ENCODE measurements around the gene BDNF. TPM values are rescaled to one million over a fixed set of nuclear protein-coding genes. Genes with fewer than 3 reads are reported as not detected.
"Not testable (repeated sequence)": the region's sequence is repeated elsewhere in the genome, so short reads cannot be mapped to it uniquely, and the experiment has no call there.

Gene BDNF
- total RNA-seq, result 1.5 TPM

- peak; percentile 42 for DNase-seq
Observed at GRCh38 chr11:27700351-27701301, at the start of gene BDNF. BDNF (minus strand) TSS chr11:27700455; CDS start chr11:27658564, 41,891 bp downstream.

DNA sequence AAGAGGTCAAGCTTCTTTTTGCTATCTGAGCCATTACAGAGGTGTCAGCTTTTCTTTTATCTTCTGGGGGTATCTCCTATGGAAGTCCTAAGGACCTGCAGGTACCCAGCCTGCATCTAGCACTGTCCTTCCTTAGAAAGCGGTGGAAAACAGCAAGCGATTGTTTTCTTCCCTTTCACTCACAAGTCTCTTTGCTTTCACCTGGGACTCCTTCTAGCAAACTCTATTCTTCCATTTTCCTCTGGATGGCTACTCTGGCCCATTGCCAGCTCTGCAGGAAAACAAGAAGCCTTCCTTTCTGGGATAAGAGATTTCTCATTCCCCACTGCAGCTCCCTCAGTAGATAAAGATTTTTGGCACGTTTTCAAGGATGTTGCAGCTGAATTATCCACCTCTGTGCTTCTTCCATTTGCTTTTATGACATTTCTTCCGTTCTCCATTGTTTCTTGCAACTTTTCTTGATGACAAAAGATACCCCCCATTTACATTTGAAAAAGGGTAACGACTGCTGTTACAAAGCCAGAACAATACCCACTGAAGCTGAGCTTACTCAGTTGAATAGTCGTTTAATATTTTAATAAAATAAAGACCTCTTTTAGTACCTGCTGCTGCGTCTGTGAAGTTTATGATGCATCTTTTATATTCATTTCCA lies 40.2 kb upstream of the BDNF start:
- DNase-seq, result no peak

DNA sequence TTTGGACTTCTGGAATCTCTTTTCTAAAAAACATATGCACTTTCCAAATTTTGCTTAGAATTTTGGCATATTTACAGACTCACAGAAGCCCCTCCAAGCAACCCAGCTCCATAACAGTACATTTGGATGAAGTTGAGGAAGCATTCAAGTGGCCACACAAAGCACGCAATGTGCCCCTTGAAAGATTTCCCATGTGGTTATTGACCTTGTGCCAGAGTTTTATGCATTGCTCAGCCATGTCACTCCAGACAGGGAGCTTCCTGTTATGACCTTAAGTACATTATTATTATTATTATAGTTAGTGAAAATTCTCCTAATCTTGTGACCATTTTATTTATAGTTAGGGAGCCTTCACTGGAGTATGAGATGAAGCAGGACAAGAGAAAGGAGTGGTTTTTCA lies 35.0 kb upstream of the BDNF start:
- no peak for DNase-seq

DNA sequence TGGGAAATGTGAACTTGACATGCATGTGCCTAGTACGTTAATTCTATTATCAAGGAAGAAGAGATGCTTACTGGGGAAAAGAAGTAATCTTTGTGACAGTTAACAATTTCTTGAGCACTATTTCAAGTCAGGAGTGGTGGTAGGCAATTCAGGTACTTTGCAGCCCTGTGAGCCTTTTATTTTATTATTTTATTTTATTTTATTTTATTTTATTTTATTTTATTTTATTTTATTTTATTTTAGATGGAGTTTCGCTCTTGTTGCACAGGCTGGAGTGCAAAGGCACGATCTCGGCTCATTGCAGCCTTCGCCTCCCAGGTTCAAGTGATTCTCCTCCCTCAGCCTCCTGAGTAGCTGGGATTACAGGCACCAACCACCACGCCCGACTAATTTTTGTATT lies 31.5 kb upstream of the BDNF start:
- not testable (repeated sequence) for DNase-seq

DNA sequence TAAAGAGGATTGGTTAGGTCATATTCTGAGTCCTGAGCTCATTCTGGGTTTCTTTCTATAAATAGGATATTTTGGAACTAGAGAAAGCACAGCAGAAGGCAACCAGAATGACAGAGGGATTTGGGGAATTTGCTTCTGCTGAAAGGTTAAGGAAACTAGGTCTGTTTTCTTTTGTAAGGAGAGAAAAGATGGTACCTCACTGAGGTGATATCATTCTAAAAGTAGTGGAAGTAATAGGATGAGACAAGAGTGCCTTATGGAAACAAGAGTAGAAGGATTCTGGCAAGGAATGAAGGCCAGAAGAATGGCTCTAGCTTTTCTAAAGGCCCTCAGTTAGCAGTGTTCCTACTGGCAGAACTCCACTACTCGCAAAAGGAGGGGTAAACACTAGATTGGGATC lies 26.7 kb upstream of the BDNF start:
- DNase-seq, result no peak

GRCh38 chr11:27723687-27724086 lies 23.4 kb upstream of the BDNF start:
- no peak for DNase-seq

DNA sequence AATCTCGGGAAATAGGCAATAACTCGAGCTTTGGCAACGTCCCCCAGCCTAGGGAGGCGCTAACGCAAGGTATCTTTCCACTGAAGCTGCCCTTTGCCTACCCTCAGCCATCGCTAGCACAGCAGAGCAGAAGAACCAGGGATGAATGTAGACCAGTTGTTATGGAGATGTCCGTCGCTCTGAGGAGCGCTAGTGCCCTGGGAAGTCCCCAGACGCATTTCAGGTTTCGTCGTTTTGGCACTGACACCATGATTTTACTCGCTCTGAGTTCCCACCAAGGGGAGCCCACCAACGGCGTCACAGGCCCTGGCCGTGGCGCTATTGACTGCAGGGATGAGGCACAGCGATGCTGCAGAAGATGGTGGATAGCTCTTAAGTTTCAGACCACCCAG lies 22.7 kb upstream of the BDNF start:
- no peak for DNase-seq

- no peak for DNase-seq
Observed at GRCh38 chr11:27722117-27722952, 22.1 kb upstream of the BDNF start.

DNA sequence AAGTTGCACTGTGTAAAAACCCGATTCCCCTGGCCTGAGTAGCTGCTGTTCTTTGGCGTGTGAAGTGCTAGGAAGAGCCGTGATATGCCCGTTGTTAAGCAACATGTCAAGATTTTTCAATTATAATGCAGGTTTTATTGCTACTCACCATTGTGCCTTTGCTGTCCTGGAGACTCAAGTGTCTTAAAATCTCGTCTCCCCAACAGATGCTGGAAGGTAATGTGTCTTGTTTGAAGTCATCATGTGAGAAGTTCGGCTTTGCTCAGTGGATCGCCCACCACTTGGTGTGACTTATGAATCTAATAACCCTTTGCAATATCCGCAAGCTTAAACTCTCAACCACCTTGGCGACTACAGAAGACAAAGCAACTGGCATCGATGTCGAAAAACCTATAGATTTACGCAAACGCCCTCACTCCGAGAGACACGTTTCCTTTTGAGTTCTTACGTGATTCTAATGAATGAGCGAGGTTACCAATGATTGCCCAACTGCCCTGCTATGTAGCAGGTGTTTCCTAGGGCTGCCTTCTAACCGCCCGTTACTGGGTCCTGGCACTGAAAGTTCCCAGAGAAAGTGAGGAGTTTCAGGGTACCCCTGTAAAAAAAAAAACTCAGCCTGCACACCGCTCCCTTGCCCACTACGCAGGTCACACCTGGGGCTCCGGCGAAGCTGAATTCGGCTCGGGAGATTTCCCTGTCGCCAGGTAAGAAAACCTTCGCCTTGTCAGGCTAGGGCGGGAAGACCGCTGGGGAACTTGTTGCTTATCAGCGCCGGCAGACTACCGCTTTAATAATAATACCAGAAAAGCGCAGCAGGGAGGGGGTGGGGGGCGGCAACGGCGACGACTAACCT lies 21.2 kb upstream of the BDNF start:
- no peak for DNase-seq

- peak; percentile 82 for DNase-seq
Observed at GRCh38 chr11:27720277-27720830, 20.1 kb upstream of the BDNF start.

DNA sequence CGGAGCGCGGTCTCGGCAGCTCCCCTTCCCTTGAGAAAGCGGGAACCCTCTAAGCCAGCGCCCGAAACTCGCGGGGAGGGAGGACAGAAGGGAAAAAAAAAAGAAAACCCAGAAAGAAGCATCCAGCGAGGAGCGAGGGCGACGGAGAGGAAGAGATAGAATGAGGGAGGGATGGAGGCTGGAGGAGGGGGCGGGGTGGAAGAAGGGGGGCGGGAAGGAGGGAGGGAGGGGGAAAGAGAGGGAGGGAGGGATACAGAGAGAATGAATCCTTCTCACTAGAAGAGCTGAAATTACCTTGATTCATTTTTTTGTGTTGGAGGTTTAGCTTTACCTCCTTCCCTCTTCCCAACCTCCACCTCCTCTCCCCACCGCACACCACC lies 19.3 kb upstream of the BDNF start:
- DNase-seq, result no peak

GRCh38 chr11:27718863-27719545 lies 18.7 kb upstream of the BDNF start:
- DNase-seq, result peak; percentile 51

DNA sequence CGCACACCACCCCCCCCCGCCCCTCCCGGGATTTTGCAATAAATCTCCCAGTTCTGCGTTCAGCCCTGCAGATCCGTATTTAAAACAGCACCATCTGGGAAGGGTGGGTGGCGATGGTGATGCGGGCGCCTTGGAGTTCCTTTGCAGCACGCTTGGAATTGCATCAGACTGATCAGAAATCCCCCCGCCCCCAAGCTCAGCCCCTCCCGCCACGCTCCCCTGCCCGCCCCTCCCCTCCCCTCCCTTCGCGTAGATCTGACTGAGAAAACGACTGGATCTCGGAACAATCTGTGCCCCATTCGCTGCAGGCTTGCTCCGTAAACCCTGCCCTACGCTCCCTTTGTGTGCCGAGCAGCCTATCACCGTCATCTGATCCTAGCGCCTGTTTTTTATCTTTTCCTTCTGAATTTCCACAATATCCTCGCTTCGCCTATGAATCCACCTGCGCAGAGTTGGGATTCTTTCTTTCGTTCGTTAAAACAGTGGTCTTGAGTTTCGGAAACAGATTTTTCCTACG lies 18.1 kb upstream of the BDNF start:
- peak; percentile 44 for DNase-seq

DNA sequence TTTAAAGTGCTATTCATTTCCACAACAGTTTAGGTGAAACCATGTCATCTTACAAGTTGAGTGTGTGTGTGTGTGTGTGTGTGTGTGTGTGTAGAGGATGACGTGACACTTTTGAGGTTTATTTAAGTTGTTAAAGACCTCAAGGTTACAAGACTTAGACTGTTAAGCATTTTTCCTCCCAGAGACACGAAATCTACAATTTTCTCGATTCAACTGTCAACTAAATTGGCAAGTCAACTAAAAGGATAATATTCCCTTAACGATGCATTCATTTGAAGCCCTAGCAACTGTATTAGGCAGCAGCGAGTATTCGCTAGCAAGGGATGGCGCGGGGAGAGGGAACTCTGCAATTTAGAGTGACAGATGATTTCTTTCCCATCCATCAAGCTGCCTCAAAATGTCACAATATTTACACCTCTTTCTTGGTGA lies 17.6 kb upstream of the BDNF start:
- no peak for DNase-seq

DNA sequence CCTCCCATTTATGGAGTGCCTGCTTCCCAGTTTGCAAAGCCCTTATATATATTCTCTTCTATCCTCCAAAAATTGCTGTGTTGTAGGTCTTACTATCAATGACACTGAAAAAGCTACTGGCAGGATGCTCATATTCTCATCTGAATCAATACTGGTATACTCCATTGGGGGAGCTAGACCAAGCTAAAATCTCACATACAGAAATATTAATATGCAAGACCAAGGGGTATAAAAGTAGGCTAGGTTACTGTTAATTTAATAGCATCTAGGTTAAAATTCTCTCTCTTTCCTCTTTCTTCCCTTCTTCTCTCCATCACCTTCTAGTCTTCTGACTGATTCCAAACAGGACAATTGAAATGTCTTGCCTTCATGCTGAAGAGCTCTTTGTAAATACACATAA lies 17.1 kb upstream of the BDNF start:
- DNase-seq, result no peak

- no peak for DNase-seq
Observed at GRCh38 chr11:27716835-27717234, 16.6 kb upstream of the BDNF start.

DNA sequence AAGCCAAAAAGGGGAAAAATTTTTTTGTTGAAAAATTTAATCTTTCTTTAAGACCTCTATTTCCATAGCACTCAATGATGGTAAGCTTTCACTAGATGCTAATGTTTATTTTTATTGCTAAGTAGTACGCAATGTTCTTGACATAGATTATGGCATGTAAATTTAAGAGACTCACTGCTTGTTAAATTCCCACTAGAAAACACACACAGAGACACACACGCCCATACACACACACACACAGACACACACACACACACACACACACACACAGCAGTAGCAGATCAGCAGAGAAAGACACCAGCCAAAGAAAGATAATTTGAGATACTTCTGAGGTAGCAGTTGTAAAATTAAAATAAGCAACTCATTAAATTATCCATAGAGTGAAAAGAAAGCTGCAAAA lies 16.0 kb upstream of the BDNF start:
- DNase-seq, result no peak

GRCh38 chr11:27711725-27712124 lies 11.5 kb upstream of the BDNF start:
- no peak for DNase-seq

- DNase-seq, result no peak
Observed at GRCh38 chr11:27710536-27710935, 10.3 kb upstream of the BDNF start.

DNA sequence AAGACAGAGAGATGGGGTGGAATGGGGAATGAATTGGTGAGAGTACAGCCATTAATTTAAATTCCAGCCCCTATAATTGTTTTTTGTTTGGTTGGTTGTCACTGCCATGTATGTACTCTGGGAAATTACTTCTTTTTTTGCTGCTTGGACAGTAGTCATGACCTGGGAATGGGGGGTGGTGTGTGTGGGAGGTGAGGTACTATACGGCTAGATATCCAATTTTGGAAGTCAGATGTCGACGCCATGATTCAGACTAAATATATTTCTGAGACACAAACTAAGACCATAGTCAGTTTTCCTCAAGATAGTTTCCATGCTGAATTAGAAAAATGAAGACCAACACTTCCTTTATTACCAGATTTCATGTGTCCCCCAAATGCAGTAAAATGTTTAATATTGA lies 7.4 kb upstream of the BDNF start:
- DNase-seq, result no peak

Data from tongue (tissue), 2 donors.